Tibial artery (tissue), 4 donors: ENCODE results near the gene SLC16A4.

Experiments used
- DNase-seq, 2 donors: peaks; one replicate each; pipeline ENCODE4 v3.0.0-alpha.2; 2019
- H3K27ac ChIP-seq, 2 donors: fragments of 200-600 bp; sonication (generic) in 1 of 2; 1 replicate in 1 of 2; 2 replicates in 1 of 2; pipeline ENCODE4 v1.5.1; 2018 to 2019; ENCODE audit warnings: mild to moderate bottlenecking in 1 of 2
- H3K27me3 ChIP-seq, 2 donors: fragments of 200-600 bp; sonication (generic) in 1 of 2; one replicate each; pipeline versions ENCODE4 v1.5.1 to v1.6.0; 2016 to 2019
- H3K36me3 ChIP-seq, 3 donors: fragments of 200-600 bp; sonication (generic) in 2 of 3; one replicate each; pipeline ENCODE4 v1.5.1; 2016 to 2019; ENCODE audit warnings: mild to moderate bottlenecking in 2 of 3
- H3K4me1 ChIP-seq, 4 donors: fragments of 200-600 bp; sonication (generic) in 2 of 4; 1 replicate in 3 of 4; 2 replicates in 1 of 4; pipeline ENCODE4 v1.5.1; 2016 to 2019
- H3K4me3 ChIP-seq, 2 donors: fragments of 200-600 bp; sonication (generic) in 1 of 2; 1 replicate in 1 of 2; 2 replicates in 1 of 2; pipeline ENCODE4 v1.5.1; 2018 to 2019; ENCODE audit warnings: mild to moderate bottlenecking in 2 of 2
- H3K9me3 ChIP-seq, 3 donors: fragments of 200-600 bp; sonication (generic) in 1 of 3; one replicate each; pipeline ENCODE4 v1.5.1; 2016 to 2019
- intact Hi-C: fragments of 100-400 bp; cut with DNase I; formaldehyde crosslinking; loops from one replicate; pipeline ENCODE4 v1.15.0; 2023; ENCODE audit warnings: low total_unique reads
- TF ChIP-seq, protein P1 (sequence below), 2 experiments: fragments of 200-600 bp in 1 of 2; fragments of 450-650 bp in 1 of 2; IDR thresholded peaks; one replicate each; pipeline ENCODE4 v1.5.1; 2017 to 2019; ENCODE audit warnings: antibody characterized with exemption in 2 of 2, mild to moderate bottlenecking in 1 of 2, moderate library complexity in 1 of 2

SLC16A4 gene

GRCh38 chr1:110433803-110434202, 43.0 kb upstream of the SLC16A4 start:
- DNase-seq = peak in 1 of 2 donors; percentile 68
- Histone ChIP-seq H3K4me1 (no peaks in the 10 kb centered on the region), H3K27ac (no peak overlapping the region)

GRCh38 chr1:110433213-110433612, 42.4 kb upstream of the SLC16A4 start:
- Histone ChIP-seq H3K36me3 (no peaks in the 10 kb centered on the region), H3K4me3 (no peak overlapping the region), H3K4me1 (no peaks in the 10 kb centered on the region), H3K27me3 (peaks cover 0 to 13% of the 10 kb centered on the region in 2 donors), H3K27ac (no peak overlapping the region), H3K9me3 (no peaks in the 10 kb centered on the region)
- no peak for DNase-seq
- TF ChIP-seq, protein P1, sequence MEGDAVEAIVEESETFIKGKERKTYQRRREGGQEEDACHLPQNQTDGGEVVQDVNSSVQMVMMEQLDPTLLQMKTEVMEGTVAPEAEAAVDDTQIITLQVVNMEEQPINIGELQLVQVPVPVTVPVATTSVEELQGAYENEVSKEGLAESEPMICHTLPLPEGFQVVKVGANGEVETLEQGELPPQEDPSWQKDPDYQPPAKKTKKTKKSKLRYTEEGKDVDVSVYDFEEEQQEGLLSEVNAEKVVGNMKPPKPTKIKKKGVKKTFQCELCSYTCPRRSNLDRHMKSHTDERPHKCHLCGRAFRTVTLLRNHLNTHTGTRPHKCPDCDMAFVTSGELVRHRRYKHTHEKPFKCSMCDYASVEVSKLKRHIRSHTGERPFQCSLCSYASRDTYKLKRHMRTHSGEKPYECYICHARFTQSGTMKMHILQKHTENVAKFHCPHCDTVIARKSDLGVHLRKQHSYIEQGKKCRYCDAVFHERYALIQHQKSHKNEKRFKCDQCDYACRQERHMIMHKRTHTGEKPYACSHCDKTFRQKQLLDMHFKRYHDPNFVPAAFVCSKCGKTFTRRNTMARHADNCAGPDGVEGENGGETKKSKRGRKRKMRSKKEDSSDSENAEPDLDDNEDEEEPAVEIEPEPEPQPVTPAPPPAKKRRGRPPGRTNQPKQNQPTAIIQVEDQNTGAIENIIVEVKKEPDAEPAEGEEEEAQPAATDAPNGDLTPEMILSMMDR (IDR thresholded peaks at IDR 0.05) = no peak
- intact Hi-C loops = no loop called here

More at GRCh38 chr1:110433803-110434202, 43.0 kb upstream of the SLC16A4 start:
- H3K27me3 ChIP-seq = peaks cover 0 to 13% of the 10 kb centered on the region in 2 donors
- H3K4me3 ChIP-seq = no peak overlapping the region
- no peaks in the 10 kb centered on the region for H3K36me3 ChIP-seq
- intact Hi-C loops = no loop called here
- TF ChIP-seq, protein P1 (IDR thresholded peaks at IDR 0.05) = no peak
- H3K9me3 ChIP-seq = no peaks in the 10 kb centered on the region

DNA sequence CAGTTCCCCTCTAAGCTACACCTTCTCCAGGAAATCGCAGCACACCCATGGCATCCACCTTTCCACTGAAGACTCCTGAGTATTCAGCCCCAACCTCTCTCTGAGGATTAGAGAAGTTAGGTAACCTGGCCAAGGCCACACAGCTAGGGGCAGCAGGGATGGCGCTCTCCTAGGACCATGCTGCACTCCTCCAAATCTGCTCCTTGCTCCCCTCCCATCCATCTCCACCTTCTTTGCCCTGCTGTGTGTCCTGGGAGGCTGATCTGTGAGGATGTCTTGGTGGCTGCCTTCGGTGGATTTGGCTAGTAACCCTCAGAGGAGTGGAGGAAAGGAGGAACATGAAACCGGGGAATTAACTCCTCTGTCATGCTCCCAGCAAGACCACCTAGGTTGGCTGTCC, 40.1 kb upstream of the SLC16A4 start:
- Histone ChIP-seq H3K27me3 (peaks cover 0 to 13% of the 10 kb centered on the region in 2 donors), H3K27ac (no peak overlapping the region), H3K36me3 (no peaks in the 10 kb centered on the region), H3K4me3 (no peak overlapping the region), H3K4me1 (no peaks in the 10 kb centered on the region), H3K9me3 (no peaks in the 10 kb centered on the region)
- DNase-seq = no peak
- intact Hi-C loops = no loop called here
- TF ChIP-seq, protein P1 (IDR thresholded peaks at IDR 0.05) = no peak

- Histone ChIP-seq H3K27me3 (peaks cover 0 to 13% of the 10 kb centered on the region in 2 donors), H3K27ac (no peak overlapping the region), H3K9me3 (no peaks in the 10 kb centered on the region), H3K36me3 (no peaks in the 10 kb centered on the region), H3K4me1 (no peaks in the 10 kb centered on the region), H3K4me3 (no peak overlapping the region)
- TF ChIP-seq, protein P1 (IDR thresholded peaks at IDR 0.05) = no peak
- intact Hi-C loops = no loop called here
- DNase-seq = peak in 1 of 2 donors; percentile 39
Measured at GRCh38 chr1:110430366-110430765, 39.5 kb upstream of the SLC16A4 start.

DNA sequence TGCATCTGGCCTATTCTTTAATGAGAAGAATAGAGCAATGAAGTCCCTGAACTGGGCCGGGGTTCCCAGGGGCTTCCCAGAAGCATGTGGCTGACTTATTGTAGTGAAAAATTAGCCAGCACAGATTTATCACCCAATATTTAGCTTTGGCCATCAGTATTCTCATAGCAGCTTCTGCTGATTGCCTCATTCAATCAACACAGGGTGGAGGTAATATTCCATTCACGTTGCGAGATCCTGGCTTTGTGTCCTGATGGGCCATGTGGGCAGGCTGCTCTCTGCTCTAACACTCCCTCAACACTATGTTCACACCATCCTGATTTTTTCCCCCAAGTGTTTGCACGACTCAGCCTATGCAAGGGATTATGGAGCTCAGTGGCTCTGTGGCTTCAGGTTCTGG, 38.1 kb upstream of the SLC16A4 start:
- Histone ChIP-seq H3K9me3 (no peaks in the 10 kb centered on the region), H3K36me3 (no peaks in the 10 kb centered on the region), H3K4me3 (no peak overlapping the region), H3K4me1 (peaks cover 0 to 4% (median 0%) of the 10 kb centered on the region in 4 donors), H3K27me3 (peaks cover 0 to 13% of the 10 kb centered on the region in 2 donors), H3K27ac (no peak overlapping the region)
- peak; percentile 52 to 60 for DNase-seq
- intact Hi-C loops = no loop called here
- TF ChIP-seq, protein P1 (IDR thresholded peaks at IDR 0.05) = no peak

GRCh38 chr1:110426854-110427253, 36.0 kb upstream of the SLC16A4 start:
- Histone ChIP-seq H3K4me1 (peaks cover 0 to 4% (median 0%) of the 10 kb centered on the region in 4 donors), H3K4me3 (no peak overlapping the region), H3K27ac (no peak overlapping the region), H3K9me3 (no peaks in the 10 kb centered on the region), H3K36me3 (no peaks in the 10 kb centered on the region), H3K27me3 (peaks cover 0 to 10% of the 10 kb centered on the region in 2 donors)
- DNase-seq = peak in 1 of 2 donors; percentile 32
- intact Hi-C loops = no loop called here
- TF ChIP-seq, protein P1 (IDR thresholded peaks at IDR 0.05) = no peak
